Mucosa of rectum (tissue), 2 donors: ENCODE results near the gene PDCD11.
"Not testable (repeated sequence)": the region's sequence is repeated elsewhere in the genome, so short reads cannot be mapped to it uniquely, and the experiment has no call there.

Experiments used
- H3K27ac ChIP-seq, 2 donors: one replicate each; pipeline ENCODE4 v1.7.0; 2013; ENCODE audit warnings: inconsistent platforms in 2 of 2, low read depth in 2 of 2, low read length in 2 of 2
- H3K27me3 ChIP-seq, 2 donors: one replicate each; pipeline ENCODE4 v1.7.0; 2013; ENCODE audit warnings: low read length in 2 of 2; ENCODE audit not compliant: control insufficient read depth in 2 of 2, insufficient read depth in 2 of 2
- H3K36me3 ChIP-seq, 2 donors: one replicate each; pipeline ENCODE4 v1.7.0; 2013; ENCODE audit warnings: low read length in 2 of 2; ENCODE audit not compliant: control insufficient read depth in 2 of 2, insufficient read depth in 2 of 2
- H3K4me1 ChIP-seq, 2 donors: one replicate each; pipeline ENCODE4 v1.7.0; 2013; ENCODE audit warnings: low read length in 2 of 2, mild to moderate bottlenecking in 1 of 2; ENCODE audit not compliant: control insufficient read depth in 2 of 2, insufficient read depth in 2 of 2
- H3K4me3 ChIP-seq, 2 donors: one replicate each; pipeline ENCODE4 v1.7.0; 2013; ENCODE audit warnings: low read length in 2 of 2
- H3K9ac ChIP-seq, 2 donors: one replicate each; pipeline ENCODE4 v1.7.0; 2013; ENCODE audit warnings: low read length in 2 of 2, low read depth in 1 of 2, mild to moderate bottlenecking in 1 of 2
- H3K9me3 ChIP-seq, 2 donors: one replicate each; pipeline ENCODE4 v1.7.0; 2013; ENCODE audit warnings: low read length in 2 of 2; ENCODE audit not compliant: control insufficient read depth in 2 of 2
- donor health status: healthy.
- donor health status: Normal muscosa, but diverticular disease.

PDCD11 gene

GRCh38 chr10:103486635-103487409, 90.4 kb downstream of the PDCD11 start:
- not testable (repeated sequence) for H3K27ac ChIP-seq, H3K36me3 ChIP-seq, H3K9me3 ChIP-seq, H3K4me3 ChIP-seq, H3K4me1 ChIP-seq, H3K9ac ChIP-seq, H3K27me3 ChIP-seq

GRCh38 chr10:103487410-103487708, 90.9 kb downstream of the PDCD11 start:
- H3K9me3 ChIP-seq: no peaks in the 10 kb centered on the region
- no peaks in the 10 kb centered on the region for H3K36me3 ChIP-seq
- H3K27ac ChIP-seq: no peak overlapping the region
- H3K27me3 ChIP-seq: peaks cover 3 to 5% of the 10 kb centered on the region in 2 donors
- no peak overlapping the region for H3K9ac ChIP-seq
- peaks cover 0 to 3% of the 10 kb centered on the region in 2 donors for H3K4me1 ChIP-seq
- H3K4me3 ChIP-seq: no peak overlapping the region

- H3K36me3 ChIP-seq: no peaks in the 10 kb centered on the region
- no peak overlapping the region for H3K27ac ChIP-seq
- H3K4me3 ChIP-seq: no peak overlapping the region
- peaks cover 23 to 25% of the 10 kb centered on the region in 2 donors for H3K27me3 ChIP-seq
- H3K9me3 ChIP-seq: no peaks in the 10 kb centered on the region
- peaks cover 5 to 10% of the 10 kb centered on the region in 2 donors for H3K4me1 ChIP-seq
- no peak overlapping the region for H3K9ac ChIP-seq
Measured at GRCh38 chr10:103490986-103491314, 94.5 kb downstream of the PDCD11 start.

- Histone ChIP-seq H3K4me1 (peaks cover 5 to 10% of the 10 kb centered on the region in 2 donors), H3K27ac (no peak overlapping the region), H3K9me3 (no peaks in the 10 kb centered on the region), H3K9ac (no peak overlapping the region), H3K36me3 (no peaks in the 10 kb centered on the region), H3K4me3 (no peak overlapping the region), H3K27me3 (peaks cover 23 to 25% of the 10 kb centered on the region in 2 donors)
Measured at GRCh38 chr10:103491729-103492364, 95.4 kb downstream of the PDCD11 start.

- H3K9me3 ChIP-seq: no peaks in the 10 kb centered on the region
- H3K27me3 ChIP-seq: peaks cover 23 to 25% of the 10 kb centered on the region in 2 donors
- no peak overlapping the region for H3K27ac ChIP-seq
- H3K4me1 ChIP-seq: peaks cover 5 to 7% of the 10 kb centered on the region in 2 donors
- no peaks in the 10 kb centered on the region for H3K36me3 ChIP-seq
- H3K4me3 ChIP-seq: no peak overlapping the region
- no peak overlapping the region for H3K9ac ChIP-seq
Measured at GRCh38 chr10:103492655-103493261, 96.3 kb downstream of the PDCD11 start.

GRCh38 chr10:103493362-103493915, 97.0 kb downstream of the PDCD11 start, which contains the start of gene NEURL1:
Gene NEURL1 (plus strand): TSS chr10:103493705. CDS start chr10:103494388, 683 bp downstream.
- H3K27ac ChIP-seq: no peak within 1 kb of the TSS
- peak within 1 kb of the TSS; percentile 53 to 54 for H3K4me3 ChIP-seq
- peaks cover 23 to 25% of the 10 kb centered on the region in 2 donors for H3K27me3 ChIP-seq
- no peaks in the 10 kb centered on the region for H3K36me3 ChIP-seq
- no peaks in the 10 kb centered on the region for H3K9me3 ChIP-seq
- peak within 1 kb of the TSS in 1 of 2 donors; percentile 41 for H3K9ac ChIP-seq
- peaks cover 5 to 7% of the 10 kb centered on the region in 2 donors for H3K4me1 ChIP-seq

GRCh38 chr10:103493916-103494877, 97.8 kb downstream of the PDCD11 start:
- H3K36me3 ChIP-seq: no peaks in the 10 kb centered on the region
- H3K9me3 ChIP-seq: no peaks in the 10 kb centered on the region
- H3K27me3 ChIP-seq: peaks cover 23 to 25% of the 10 kb centered on the region in 2 donors
- H3K9ac ChIP-seq: peak overlapping the region in 1 of 2 donors; percentile 41
- H3K27ac ChIP-seq: no peak overlapping the region
- peaks cover 5 to 7% of the 10 kb centered on the region in 2 donors for H3K4me1 ChIP-seq
- peak overlapping the region; percentile 53 to 54 for H3K4me3 ChIP-seq

GRCh38 chr10:103495321-103495720, 98.9 kb downstream of the PDCD11 start:
- peaks cover 5 to 7% of the 10 kb centered on the region in 2 donors for H3K4me1 ChIP-seq
- H3K27ac ChIP-seq: no peak overlapping the region
- H3K9ac ChIP-seq: no peak overlapping the region
- H3K9me3 ChIP-seq: no peaks in the 10 kb centered on the region
- no peaks in the 10 kb centered on the region for H3K36me3 ChIP-seq
- no peak overlapping the region for H3K4me3 ChIP-seq
- H3K27me3 ChIP-seq: peaks cover 23 to 25% of the 10 kb centered on the region in 2 donors
